Body of pancreas (tissue), 4 donors: ENCODE measurements around the gene USH2A.

ENCODE experiments used
- POLR2A ChIP-seq, 3 donors: fragments of 450-650 bp; IDR thresholded peaks; one replicate each; pipeline ENCODE4 v1.6.1; 2016; ENCODE audit warnings: antibody characterized with exemption in 3 of 3, mild to moderate bottlenecking in 2 of 3
- TF ChIP-seq, protein P1 (sequence below), 7 experiments: fragments of 450-650 bp in 4 of 7; fragments of 200-600 bp in 3 of 7; sonication (generic) in 3 of 7; IDR thresholded peaks; one replicate each; pipeline ENCODE4 v1.5.1; 2016 to 2019; ENCODE audit warnings: antibody characterized with exemption in 7 of 7

DNA sequence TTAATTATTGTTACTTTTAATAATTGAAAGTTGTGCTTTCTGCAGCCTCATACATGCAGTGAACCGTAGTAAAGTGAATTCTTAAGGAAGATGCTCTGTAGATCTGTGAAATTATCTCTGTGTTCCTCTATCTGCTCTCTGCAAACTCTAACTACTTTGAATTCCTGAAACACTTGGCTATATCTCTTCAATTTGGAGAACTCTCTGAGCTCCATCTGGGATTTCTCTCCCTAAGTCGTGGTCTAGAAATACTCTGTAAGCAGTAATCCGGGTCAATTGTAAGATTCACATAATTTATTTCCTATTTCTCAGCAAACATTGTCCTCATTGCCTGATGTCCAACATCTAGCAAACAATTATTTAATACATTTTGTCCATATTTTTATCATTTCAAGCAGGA, 164.9 kb downstream of the USH2A start:
- TF ChIP-seq POLR2A (IDR thresholded peaks at IDR 0.05) = no peak
- TF ChIP-seq, protein P1, sequence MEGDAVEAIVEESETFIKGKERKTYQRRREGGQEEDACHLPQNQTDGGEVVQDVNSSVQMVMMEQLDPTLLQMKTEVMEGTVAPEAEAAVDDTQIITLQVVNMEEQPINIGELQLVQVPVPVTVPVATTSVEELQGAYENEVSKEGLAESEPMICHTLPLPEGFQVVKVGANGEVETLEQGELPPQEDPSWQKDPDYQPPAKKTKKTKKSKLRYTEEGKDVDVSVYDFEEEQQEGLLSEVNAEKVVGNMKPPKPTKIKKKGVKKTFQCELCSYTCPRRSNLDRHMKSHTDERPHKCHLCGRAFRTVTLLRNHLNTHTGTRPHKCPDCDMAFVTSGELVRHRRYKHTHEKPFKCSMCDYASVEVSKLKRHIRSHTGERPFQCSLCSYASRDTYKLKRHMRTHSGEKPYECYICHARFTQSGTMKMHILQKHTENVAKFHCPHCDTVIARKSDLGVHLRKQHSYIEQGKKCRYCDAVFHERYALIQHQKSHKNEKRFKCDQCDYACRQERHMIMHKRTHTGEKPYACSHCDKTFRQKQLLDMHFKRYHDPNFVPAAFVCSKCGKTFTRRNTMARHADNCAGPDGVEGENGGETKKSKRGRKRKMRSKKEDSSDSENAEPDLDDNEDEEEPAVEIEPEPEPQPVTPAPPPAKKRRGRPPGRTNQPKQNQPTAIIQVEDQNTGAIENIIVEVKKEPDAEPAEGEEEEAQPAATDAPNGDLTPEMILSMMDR (IDR thresholded peaks at IDR 0.05) = no peak
